ENCODE measurements around the gene VWA8.

VWA8 gene

GRCh38 chr13:41997396-41997795 lies 36.5 kb upstream of the VWA8 start:
- H3K4me3 ChIP-seq (ENCODE audit: low read depth, low read length): no peak overlapping the region
- DNase-seq (ENCODE audit: low read depth): no peak
- TF ChIP-seq MYC (IDR thresholded peaks at IDR 0.05; ENCODE audit: low read depth, low read length): no peak
- TF ChIP-seq CTCF (IDR thresholded peaks at IDR 0.05; ENCODE audit: low read depth, low read length): no peak
- no peak for TF ChIP-seq POLR2A (IDR thresholded peaks at IDR 0.05; ENCODE audit: extremely low read depth, insufficient read length)
- TF ChIP-seq MAX (IDR thresholded peaks at IDR 0.05; ENCODE audit: low read depth, low read length): no peak

GRCh38 chr13:41995946-41996345 lies 35.0 kb upstream of the VWA8 start:
- peak; percentile 86 for DNase-seq (ENCODE audit: low read depth)
- no peak overlapping the region for H3K4me3 ChIP-seq (ENCODE audit: low read depth, low read length)
- TF ChIP-seq CTCF (IDR thresholded peaks at IDR 0.05; ENCODE audit: low read depth, low read length) (no peak), MAX (IDR thresholded peaks at IDR 0.05; ENCODE audit: low read depth, low read length) (peak; percentile 35)

GRCh38 chr13:41995336-41995735 lies 34.4 kb upstream of the VWA8 start:
- DNase-seq (ENCODE audit: low read depth): no peak
- no peak for TF ChIP-seq MAX (IDR thresholded peaks at IDR 0.05; ENCODE audit: low read depth, low read length)
- no peak overlapping the region for H3K4me3 ChIP-seq (ENCODE audit: low read depth, low read length)

- TF ChIP-seq MAX (IDR thresholded peaks at IDR 0.05; ENCODE audit: low read depth, low read length): no peak
- no peak for TF ChIP-seq POLR2A (IDR thresholded peaks at IDR 0.05; ENCODE audit: extremely low read depth, insufficient read length)
- no peak for TF ChIP-seq CTCF (IDR thresholded peaks at IDR 0.05; ENCODE audit: low read depth, low read length)
- TF ChIP-seq MYC (IDR thresholded peaks at IDR 0.05; ENCODE audit: low read depth, low read length): no peak
- H3K4me3 ChIP-seq (ENCODE audit: low read depth, low read length): no peak overlapping the region
These were observed 33.8 kb upstream of the VWA8 start for GRCh38 chr13:41994696-41995095.

GRCh38 chr13:41991936-41992335 lies 31.0 kb upstream of the VWA8 start:
- TF ChIP-seq CTCF (IDR thresholded peaks at IDR 0.05; ENCODE audit: low read depth, low read length) (no peak), MAX (IDR thresholded peaks at IDR 0.05; ENCODE audit: low read depth, low read length) (no peak), MYC (IDR thresholded peaks at IDR 0.05; ENCODE audit: low read depth, low read length) (no peak), POLR2A (IDR thresholded peaks at IDR 0.05; ENCODE audit: extremely low read depth, insufficient read length) (no peak)

More at GRCh38 chr13:41994696-41995095, 33.8 kb upstream of the VWA8 start:
- DNase-seq (ENCODE audit: low read depth): no peak

GRCh38 chr13:41988244-41988643 lies 27.3 kb upstream of the VWA8 start:
- TF ChIP-seq POLR2A (IDR thresholded peaks at IDR 0.05; ENCODE audit: extremely low read depth, insufficient read length) (no peak), CTCF (IDR thresholded peaks at IDR 0.05; ENCODE audit: low read depth, low read length) (no peak), MYC (IDR thresholded peaks at IDR 0.05; ENCODE audit: low read depth, low read length) (no peak), MAX (IDR thresholded peaks at IDR 0.05; ENCODE audit: low read depth, low read length) (no peak)

More at GRCh38 chr13:41991936-41992335, 31.0 kb upstream of the VWA8 start:
- no peak overlapping the region for H3K4me3 ChIP-seq (ENCODE audit: low read depth, low read length)
- DNase-seq (ENCODE audit: low read depth): no peak

More at GRCh38 chr13:41988244-41988643, 27.3 kb upstream of the VWA8 start:
- no peak for DNase-seq (ENCODE audit: low read depth)
- H3K4me3 ChIP-seq (ENCODE audit: low read depth, low read length): no peak overlapping the region

All from NB4 (cell line).